SK-N-SH (cell line): ENCODE data around the gene LRP1-AS. TPM values are rescaled to one million over a fixed set of nuclear protein-coding genes. Genes with fewer than 3 reads are reported as not detected.

Experiments used
- CTCF ChIA-PET: fragments of 300-600, 350-600 bp; formaldehyde crosslinking; extraction: SDS; loops from one replicate; lab custom pipeline; 2021; lab: Yijun Ruan, JAX
- POLR2A ChIA-PET: fragments of 350-600 bp; sonication (Branson Sonifier 250); formaldehyde crosslinking; extraction: SDS; loops from one replicate; lab custom pipeline; 2020; ENCODE audit warnings: antibody characterized with exemption, inconsistent platforms; lab: Yijun Ruan, JAX
- DNase-seq: peaks from one replicate; pipeline ENCODE4 v3.0.0; 2012
- H2AFZ ChIP-seq: fragments of 200-600 bp; sonication (generic); 2 replicates; pipeline ENCODE4 v1.8.1; 2016; ENCODE audit warnings: antibody characterized with exemption, mild to moderate bottlenecking, low read depth
- H3F3A ChIP-seq: fragments of 200-600 bp; sonication (generic); replicated peaks from 2 replicates; pipeline ENCODE3; 2016; ENCODE audit warnings: antibody characterized with exemption, mild to moderate bottlenecking; ENCODE audit not compliant: insufficient read depth
- H3K27ac ChIP-seq, 2 experiments: fragments of 200-500 bp in 1 of 2; fragments of 200-600 bp in 1 of 2; sonication (Bioruptor generic) in 1 of 2; sonication (generic), shearing (Covaris generic) in 1 of 2; 2 replicates each; pipeline versions ENCODE4 v1.5.1 to v1.6.1; 2014 to 2016; ENCODE audit warnings: low read depth in 2 of 2, inconsistent platforms in 1 of 2, low read length in 1 of 2, mild to moderate bottlenecking in 1 of 2, mixed read lengths in 1 of 2
- H3K27me3 ChIP-seq: fragments of 200-600 bp; sonication (generic), shearing (Covaris generic); 2 replicates; pipeline ENCODE4 v1.6.1; 2016; ENCODE audit warnings: mixed run types; ENCODE audit not compliant: insufficient read depth
- H3K36me3 ChIP-seq, 2 experiments: fragments of 200-500 bp in 1 of 2; fragments of 200-600 bp in 1 of 2; sonication (Bioruptor generic) in 1 of 2; sonication (generic) in 1 of 2; replicated peaks in 1 of 2; 2 replicates each; pipeline versions ENCODE3 to v1.5.1; 2014 to 2016; ENCODE audit warnings: low read length in 1 of 2, mild to moderate bottlenecking in 1 of 2; ENCODE audit not compliant: insufficient read depth in 2 of 2, control insufficient read depth in 1 of 2
- H3K4me1 ChIP-seq, 2 experiments: fragments of 200-500 bp in 1 of 2; fragments of 200-600 bp in 1 of 2; sonication (Bioruptor generic) in 1 of 2; sonication (generic), shearing (Covaris generic) in 1 of 2; 2 replicates each; pipeline versions ENCODE4 v1.5.1 to v1.6.1; 2014 to 2016; ENCODE audit warnings: low read depth in 1 of 2, low read length in 1 of 2, mixed run types in 1 of 2; ENCODE audit not compliant: insufficient read depth in 2 of 2, control insufficient read depth in 1 of 2
- H3K4me2 ChIP-seq: fragments of 200-600 bp; sonication (generic), shearing (Covaris generic); 2 replicates; pipeline ENCODE4 v1.6.1; 2017; ENCODE audit warnings: mixed run types
- H3K4me3 ChIP-seq, 2 experiments: fragments of 200-500 bp in 1 of 2; fragments of 200-600 bp in 1 of 2; sonication (Bioruptor generic) in 1 of 2; sonication (generic), shearing (Covaris generic) in 1 of 2; 2 replicates each; pipeline versions ENCODE4 v1.5.1 to v1.8.1; 2014 to 2016; ENCODE audit warnings: low read depth in 2 of 2, inconsistent platforms in 1 of 2, low read length in 1 of 2, mild to moderate bottlenecking in 1 of 2, mixed read lengths in 1 of 2, moderate library complexity in 1 of 2
- H3K79me2 ChIP-seq: fragments of 200-600 bp; sonication (generic); 2 replicates; pipeline ENCODE4 v1.8.1; 2017; ENCODE audit warnings: mild to moderate bottlenecking; ENCODE audit not compliant: insufficient read depth
- H3K9ac ChIP-seq: fragments of 200-600 bp; sonication (generic); 2 replicates; pipeline ENCODE4 v1.6.1; 2017; ENCODE audit warnings: mixed run types
- H3K9me2 ChIP-seq: fragments of 200-600 bp; sonication (generic); 2 replicates; pipeline ENCODE4 v1.6.1; 2017; ENCODE audit warnings: mixed run types
- H3K9me3 ChIP-seq: fragments of 200-600 bp; sonication (generic); 2 replicates; pipeline ENCODE4 v1.6.1; 2017; ENCODE audit warnings: mixed run types, mild to moderate bottlenecking, moderate library complexity
- H4K20me1 ChIP-seq: fragments of 200-600 bp; sonication (generic); 2 replicates; pipeline ENCODE4 v1.6.1; 2017; ENCODE audit warnings: mild to moderate bottlenecking, mixed run types; ENCODE audit not compliant: insufficient read depth
- EP300 ChIP-seq, 2 experiments: IDR thresholded peaks; 2 replicates each; pipeline versions ENCODE4 v1.4.0 to v1.6.1; 2012; ENCODE audit warnings: borderline replicate concordance in 1 of 2, low read depth in 1 of 2, low read length in 1 of 2
- FOSL2 ChIP-seq: IDR thresholded peaks from 2 replicates; pipeline ENCODE4 v1.4.0; 2012; ENCODE audit warnings: low read depth, mild to moderate bottlenecking, moderate library complexity, borderline replicate concordance
- GABPA ChIP-seq: IDR thresholded peaks from 2 replicates; pipeline ENCODE4 v1.4.0; 2012; ENCODE audit warnings: low read depth, mild to moderate bottlenecking
- MEF2A ChIP-seq: IDR thresholded peaks from 2 replicates; pipeline ENCODE4 v1.4.0; 2012; ENCODE audit warnings: low read depth, borderline replicate concordance
- RAD21 ChIP-seq: IDR thresholded peaks from 2 replicates; pipeline ENCODE4 v1.6.1; 2012; ENCODE audit warnings: mild to moderate bottlenecking, low read length
- REST ChIP-seq: IDR thresholded peaks from 2 replicates; pipeline ENCODE4 v1.6.1; 2012; ENCODE audit warnings: mild to moderate bottlenecking, low read depth, low read length, moderate library complexity
- RXRA ChIP-seq: IDR thresholded peaks from 2 replicates; pipeline ENCODE4 v1.4.0; 2012; ENCODE audit warnings: low read depth, mild to moderate bottlenecking, borderline replicate concordance
- SIN3A ChIP-seq: IDR thresholded peaks from 2 replicates; pipeline ENCODE4 v1.6.1; 2012; ENCODE audit warnings: low read depth, mild to moderate bottlenecking, low read length, moderate library complexity, borderline replicate concordance
- TEAD4 ChIP-seq: IDR thresholded peaks from 2 replicates; pipeline ENCODE4 v1.4.0; 2012; ENCODE audit warnings: mild to moderate bottlenecking, borderline replicate concordance; ENCODE audit not compliant: insufficient read depth
- USF1 ChIP-seq: IDR thresholded peaks from 2 replicates; pipeline ENCODE4 v1.4.0; 2012; ENCODE audit warnings: low read depth, borderline replicate concordance
- USF2 ChIP-seq: fragments of 150-350 bp; IDR thresholded peaks from 2 replicates; pipeline ENCODE4 v1.6.1; 2017; ENCODE audit warnings: antibody characterized with exemption, low read length, low read depth, borderline replicate concordance
- WGBS: methylation state at CpG from one replicate; pipeline ENCODE4 v1.1.6; 2017; ENCODE audit warnings: low lambda C conversion rate; 5-methylcytosine and 5-hydroxymethylcytosine counted together
- polyA plus RNA-seq, 3 experiments: library from polyadenylated mRNA; depleted of rRNA; stranded (reverse); fragments of >200 nt; gene quantifications; 2 replicates each; pipeline ENCODE4 v1.2.3, GENCODE V29; 2012

LRP1-AS gene
- polyA plus RNA-seq, 1 of the 3 experiments (the other 2 are of a cell fraction): not detected

GRCh38 chr12:57146092-57146491 lies 1.3 kb downstream of the LRP1-AS start:
- Histone ChIP-seq H3K9ac (no peak overlapping the region), H2AFZ (no peak overlapping the region), H3K4me3 (no peak overlapping the region), H3K27ac (no peak overlapping the region), H3K9me2 (no peaks in the 10 kb centered on the region), H3F3A (peaks cover 10% of the 10 kb centered on the region), H3K27me3 (no peaks in the 10 kb centered on the region), H4K20me1 (peaks cover 5% of the 10 kb centered on the region; the same call in 1 of the 2 replicates), H3K36me3 (peaks cover 23 to 66% of the 10 kb centered on the region in 2 experiments), H3K4me1 (peaks cover 11 to 28% of the 10 kb centered on the region in 2 experiments; a peak in 3 of 4 replicates), H3K4me2 (no peak overlapping the region), H3K9me3 (no peaks in the 10 kb centered on the region), H3K79me2 (no peaks in the 10 kb centered on the region)
- 88% methylated on average over 2 of the region's 2 CpGs for WGBS
- ChIA-PET CTCF (interaction anchor here (1.7 to 33.3 kb wide), 4 partner anchors 15 to 34 kb away, joined by 4 to 616 read pairs (median 11); partner anchors contain the start of gene LRP1), POLR2A (no interaction called here)
- no peak for DNase-seq
- TF ChIP-seq USF1: no peak
- no peak for TF ChIP-seq REST
- no peak for TF ChIP-seq EP300 (IDR thresholded peaks at IDR 0.05; ENCODE audit: borderline replicate concordance in 1 of 2, low read depth in 1 of 2, low read length in 1 of 2)
- no peak for TF ChIP-seq RXRA
- TF ChIP-seq MEF2A: no peak
- TF ChIP-seq RAD21: no peak
- TF ChIP-seq SIN3A: no peak
- no peak for TF ChIP-seq TEAD4
- TF ChIP-seq FOSL2: no peak
- TF ChIP-seq USF2: no peak
- TF ChIP-seq GABPA: no peak
